ENCODE data around the gene LGALS12.

LGALS12 gene

DNA sequence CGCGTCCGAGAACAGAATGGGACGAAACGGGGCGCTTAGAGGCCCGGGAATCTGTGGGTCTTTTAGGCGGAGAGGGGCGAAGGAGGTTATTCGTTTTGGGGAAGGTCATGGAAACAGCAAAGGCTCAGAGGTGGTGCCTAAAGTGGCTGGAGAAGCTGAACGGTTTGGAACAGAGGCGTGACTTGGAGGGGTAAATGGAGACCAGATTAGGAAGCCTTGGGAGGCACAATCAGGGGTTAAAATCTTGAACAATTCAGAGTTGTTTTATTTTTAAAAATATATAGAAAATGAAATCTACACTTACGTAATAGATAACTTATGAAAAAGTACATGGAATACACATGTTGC, 14.7 kb upstream of the LGALS12 start:
- TF ChIP-seq, protein P1, sequence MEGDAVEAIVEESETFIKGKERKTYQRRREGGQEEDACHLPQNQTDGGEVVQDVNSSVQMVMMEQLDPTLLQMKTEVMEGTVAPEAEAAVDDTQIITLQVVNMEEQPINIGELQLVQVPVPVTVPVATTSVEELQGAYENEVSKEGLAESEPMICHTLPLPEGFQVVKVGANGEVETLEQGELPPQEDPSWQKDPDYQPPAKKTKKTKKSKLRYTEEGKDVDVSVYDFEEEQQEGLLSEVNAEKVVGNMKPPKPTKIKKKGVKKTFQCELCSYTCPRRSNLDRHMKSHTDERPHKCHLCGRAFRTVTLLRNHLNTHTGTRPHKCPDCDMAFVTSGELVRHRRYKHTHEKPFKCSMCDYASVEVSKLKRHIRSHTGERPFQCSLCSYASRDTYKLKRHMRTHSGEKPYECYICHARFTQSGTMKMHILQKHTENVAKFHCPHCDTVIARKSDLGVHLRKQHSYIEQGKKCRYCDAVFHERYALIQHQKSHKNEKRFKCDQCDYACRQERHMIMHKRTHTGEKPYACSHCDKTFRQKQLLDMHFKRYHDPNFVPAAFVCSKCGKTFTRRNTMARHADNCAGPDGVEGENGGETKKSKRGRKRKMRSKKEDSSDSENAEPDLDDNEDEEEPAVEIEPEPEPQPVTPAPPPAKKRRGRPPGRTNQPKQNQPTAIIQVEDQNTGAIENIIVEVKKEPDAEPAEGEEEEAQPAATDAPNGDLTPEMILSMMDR (conservative IDR thresholded peaks at IDR 0.05; ENCODE audit: control insufficient read depth, insufficient read depth, low read depth, low read length): no peak
- peak overlapping the region; percentile 36 for H3K4me3 ChIP-seq (ENCODE audit: control insufficient read depth, low read depth, low read length)
- no peak for DNase-seq (ENCODE audit: low read depth)

DNA sequence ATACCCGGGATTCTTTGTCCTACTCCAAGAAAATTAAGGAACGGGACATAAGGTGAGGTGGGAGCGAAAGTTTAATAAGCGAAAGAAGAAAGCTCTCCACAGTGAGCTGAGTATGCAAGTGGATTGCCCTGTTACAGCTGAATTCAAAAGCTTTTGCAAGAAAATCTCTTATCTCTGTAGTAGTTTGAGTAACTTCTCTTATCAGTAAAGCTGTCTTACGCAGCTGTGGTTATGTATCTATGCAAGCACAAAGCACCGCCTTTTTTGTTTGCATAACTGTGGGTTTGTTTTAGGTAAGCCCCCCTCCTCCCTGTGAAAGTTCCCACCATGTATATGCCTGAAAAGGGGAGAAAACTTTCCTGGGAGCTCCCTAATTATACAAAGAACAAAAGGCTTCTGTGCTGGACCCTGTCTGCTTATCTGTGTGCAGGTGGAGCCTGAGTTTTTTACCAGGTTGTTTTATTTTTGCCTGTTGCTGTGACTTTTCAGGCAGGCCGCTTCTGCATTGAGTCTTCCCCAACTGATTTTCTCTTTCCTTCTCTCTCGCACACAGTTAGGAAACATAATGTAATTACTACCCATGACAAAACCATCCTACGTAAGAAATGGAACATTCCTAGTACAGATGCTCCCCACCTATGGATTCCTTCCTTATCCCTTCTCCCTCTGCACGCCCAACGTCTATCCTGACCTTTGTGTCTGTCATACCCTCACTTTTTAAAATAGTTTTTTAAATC, 14.1 kb upstream of the LGALS12 start:
- no peak overlapping the region for H3K4me3 ChIP-seq (ENCODE audit: control insufficient read depth, low read depth, low read length)
- DNase-seq (ENCODE audit: low read depth): no peak
- TF ChIP-seq, protein P1 (conservative IDR thresholded peaks at IDR 0.05; ENCODE audit: control insufficient read depth, insufficient read depth, low read depth, low read length): no peak

DNA sequence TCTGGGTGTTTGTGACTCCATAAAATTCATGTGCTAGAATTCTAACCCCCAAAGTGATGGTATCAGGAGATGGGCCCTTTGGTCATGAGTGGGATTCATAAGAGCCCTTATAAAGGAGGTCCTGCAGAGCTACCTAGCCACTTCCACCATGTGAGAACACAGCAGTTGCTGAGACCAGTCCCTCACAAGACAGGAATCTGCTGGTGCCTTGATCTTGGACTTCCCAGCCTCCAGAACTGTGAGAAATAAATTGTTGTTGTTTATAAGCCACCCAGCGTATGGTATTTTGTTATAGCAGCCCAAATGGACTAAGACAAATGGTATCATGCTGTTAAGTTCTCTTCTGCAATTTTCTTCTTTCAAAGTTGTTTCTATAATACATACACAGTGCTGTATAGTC, 13.4 kb upstream of the LGALS12 start:
- TF ChIP-seq, protein P1 (conservative IDR thresholded peaks at IDR 0.05; ENCODE audit: control insufficient read depth, insufficient read depth, low read depth, low read length): no peak
- DNase-seq (ENCODE audit: low read depth): no peak
- no peak overlapping the region for H3K4me3 ChIP-seq (ENCODE audit: control insufficient read depth, low read depth, low read length)

DNA sequence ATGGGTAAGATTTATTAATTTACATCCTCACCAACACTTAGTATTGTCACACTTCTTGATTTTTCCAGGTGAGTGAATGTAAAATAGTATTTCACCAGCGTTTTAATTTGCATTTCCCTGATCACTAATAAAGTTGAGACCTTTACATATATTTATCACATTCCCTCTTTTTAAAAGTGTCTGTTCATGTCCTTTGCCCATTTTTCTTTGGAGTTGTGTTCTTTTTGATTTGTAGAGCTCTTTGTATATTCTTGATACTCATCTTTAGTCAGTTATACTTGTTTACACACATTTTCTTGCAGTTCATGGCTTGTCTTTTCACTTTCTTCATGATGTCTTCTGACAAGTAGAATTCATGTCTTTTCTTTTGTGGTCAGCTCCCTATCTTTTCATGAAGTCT, 12.8 kb upstream of the LGALS12 start:
- DNase-seq (ENCODE audit: low read depth): no peak
- TF ChIP-seq, protein P1 (conservative IDR thresholded peaks at IDR 0.05; ENCODE audit: control insufficient read depth, insufficient read depth, low read depth, low read length): no peak
- H3K4me3 ChIP-seq (ENCODE audit: control insufficient read depth, low read depth, low read length): no peak overlapping the region

DNA sequence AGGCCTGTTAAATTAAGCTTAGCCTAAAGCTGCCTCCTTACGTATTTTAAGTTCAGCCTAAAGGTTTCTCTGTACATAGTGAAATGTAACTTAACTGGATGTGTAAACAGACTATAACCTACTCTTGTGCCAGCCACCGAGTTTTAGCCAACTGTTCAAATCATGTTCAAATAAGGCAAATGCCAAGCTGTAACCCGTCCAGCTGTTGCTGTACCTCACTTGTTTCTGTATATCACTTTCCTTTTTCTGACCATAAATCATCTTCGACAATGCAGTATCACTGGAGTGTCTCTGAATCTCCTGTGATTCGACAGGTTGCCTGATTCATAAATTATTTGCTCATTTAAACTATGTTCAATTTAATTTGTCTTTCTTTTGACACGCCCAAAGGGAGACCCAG, 10.9 kb upstream of the LGALS12 start:
- no peak overlapping the region for H3K4me3 ChIP-seq (ENCODE audit: control insufficient read depth, low read depth, low read length)
- TF ChIP-seq, protein P1 (conservative IDR thresholded peaks at IDR 0.05; ENCODE audit: control insufficient read depth, insufficient read depth, low read depth, low read length): no peak
- no peak for DNase-seq (ENCODE audit: low read depth)

DNA sequence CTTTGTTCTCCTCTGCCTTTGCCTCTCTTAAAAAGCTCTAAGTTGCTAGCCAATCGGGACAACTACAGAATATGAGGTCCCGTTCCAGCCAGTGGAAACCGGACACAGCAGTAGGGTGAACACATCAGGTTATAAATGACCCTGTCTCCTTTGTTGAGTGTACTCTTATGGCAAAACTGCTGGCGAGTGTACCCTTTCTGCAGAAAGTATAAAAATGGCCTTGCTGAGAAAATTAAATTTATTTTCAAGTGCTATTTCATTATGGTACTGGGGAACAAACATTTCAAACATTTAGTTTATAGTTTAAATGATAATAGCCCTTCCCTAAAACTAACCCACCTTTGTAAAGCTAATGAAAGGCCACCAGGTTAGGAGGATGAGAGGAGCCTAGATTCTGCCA, 6.0 kb upstream of the LGALS12 start:
- DNase-seq (ENCODE audit: low read depth): no peak
- TF ChIP-seq, protein P1 (conservative IDR thresholded peaks at IDR 0.05; ENCODE audit: control insufficient read depth, insufficient read depth, low read depth, low read length): no peak
- H3K4me3 ChIP-seq (ENCODE audit: control insufficient read depth, low read depth, low read length): no peak overlapping the region

DNA sequence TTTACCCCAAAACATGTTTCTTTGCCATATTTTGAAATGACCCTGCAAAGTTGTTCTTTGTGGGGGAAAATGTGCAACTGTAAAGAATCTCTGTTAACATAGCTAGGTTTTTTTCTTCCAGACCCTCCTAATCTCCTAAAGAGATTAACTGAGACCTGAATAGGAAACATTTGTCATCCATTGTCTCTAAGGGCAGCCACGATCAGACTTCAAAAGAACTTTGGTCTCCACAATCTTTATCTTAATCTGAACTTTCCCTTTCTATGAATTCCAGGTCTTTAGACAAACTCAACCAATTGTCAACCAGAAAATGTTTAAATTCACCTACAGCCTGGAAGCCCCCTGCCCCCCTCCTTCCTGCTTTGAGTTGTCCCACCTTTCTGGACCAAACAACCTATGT, 4.6 kb upstream of the LGALS12 start:
- no peak for DNase-seq (ENCODE audit: low read depth)
- TF ChIP-seq, protein P1 (conservative IDR thresholded peaks at IDR 0.05; ENCODE audit: control insufficient read depth, insufficient read depth, low read depth, low read length): no peak
- no peak overlapping the region for H3K4me3 ChIP-seq (ENCODE audit: control insufficient read depth, low read depth, low read length)

Measured in fibroblast of mammary gland (primary cell).